CD14-positive monocyte (primary cell): Measurements from ENCODE around the gene JMJD1C. TPM values are rescaled to one million over a fixed set of nuclear protein-coding genes. Genes with fewer than 3 reads are reported as not detected.

Experiments
- DNase-seq, 3 donors: peaks; one replicate each; pipeline ENCODE4 v3.0.0-alpha.2; 2011 to 2022
- H2AFZ ChIP-seq: 2 replicates; pipeline ENCODE4 v1.6.0; 2012; ENCODE audit warnings: mild to moderate bottlenecking, low read depth, low read length, inconsistent platforms; ENCODE audit not compliant: insufficient read depth, poor library complexity, severe bottlenecking
- H3K27ac ChIP-seq, 2 donors: 1 replicate in 1 of 2; 2 replicates in 1 of 2; pipeline ENCODE4 v1.5.1; 2012 to 2013; ENCODE audit warnings: low read length in 2 of 2, control low read depth in 1 of 2, inconsistent platforms in 1 of 2, low read depth in 1 of 2, mild to moderate bottlenecking in 1 of 2
- H3K27me3 ChIP-seq, 2 donors: one replicate each; pipeline versions ENCODE4 v1.6.0 to v1.6.1; 2011 to 2013; ENCODE audit warnings: low read length in 2 of 2; ENCODE audit not compliant: control insufficient read depth in 2 of 2, insufficient read depth in 2 of 2
- H3K36me3 ChIP-seq, 2 donors: replicated peaks in 1 of 2; 1 replicate in 1 of 2; 2 replicates in 1 of 2; pipeline versions ENCODE4 v1.5.1 to v1.6.1; 2012 to 2013; ENCODE audit warnings: low read length in 2 of 2, control low read depth in 1 of 2, inconsistent platforms in 1 of 2, mild to moderate bottlenecking in 1 of 2; ENCODE audit not compliant: insufficient read depth in 2 of 2, control insufficient read depth in 1 of 2
- H3K4me1 ChIP-seq, 2 donors: 1 replicate in 1 of 2; 2 replicates in 1 of 2; pipeline versions ENCODE4 v1.5.1 to v1.6.1; 2012 to 2013; ENCODE audit warnings: low read length in 2 of 2, control low read depth in 1 of 2, inconsistent platforms in 1 of 2, mild to moderate bottlenecking in 1 of 2, moderate library complexity in 1 of 2; ENCODE audit not compliant: insufficient read depth in 2 of 2, control insufficient read depth in 1 of 2
- H3K4me2 ChIP-seq: replicated peaks from 2 replicates; pipeline ENCODE3; 2012; ENCODE audit warnings: low read length, moderate library complexity, mild to moderate bottlenecking; ENCODE audit not compliant: poor library complexity, severe bottlenecking; ENCODE audit errors: extremely low read depth
- H3K4me3 ChIP-seq, 3 experiments: fragments of 200-600 bp in 1 of 3; sonication (generic) in 1 of 3; replicated peaks in 1 of 3; 1 replicate in 2 of 3; 2 replicates in 1 of 3; pipeline ENCODE4 v1.5.1; 2011 to 2013; ENCODE audit warnings: low read length in 3 of 3, mild to moderate bottlenecking in 3 of 3, control low read depth in 2 of 3, low read depth in 2 of 3, inconsistent platforms in 1 of 3, moderate library complexity in 1 of 3
- H3K79me2 ChIP-seq: 2 replicates; pipeline ENCODE4 v1.6.0; 2012; ENCODE audit warnings: mild to moderate bottlenecking, control low read depth, inconsistent platforms, low read length, moderate library complexity; ENCODE audit not compliant: insufficient read depth
- H3K9ac ChIP-seq: 2 replicates; pipeline ENCODE4 v1.6.0; 2017; ENCODE audit warnings: low read length, mild to moderate bottlenecking; ENCODE audit not compliant: insufficient read depth, poor library complexity, severe bottlenecking
- H3K9me3 ChIP-seq, 2 donors: replicated peaks in 1 of 2; 1 replicate in 1 of 2; 2 replicates in 1 of 2; pipeline versions ENCODE4 v1.5.1 to v1.6.1; 2012 to 2013; ENCODE audit warnings: low read length in 2 of 2, control low read depth in 1 of 2; ENCODE audit not compliant: control insufficient read depth in 1 of 2, insufficient read depth in 1 of 2
- H4K20me1 ChIP-seq: 2 replicates; pipeline ENCODE4 v1.6.0; 2012; ENCODE audit warnings: mild to moderate bottlenecking, low read length, control low read depth, moderate library complexity; ENCODE audit not compliant: insufficient read depth
- H3K27ac Mint-ChIP-seq, 7 donors: one replicate each; pipeline ENCODE4 v1.8.0; 2020; ENCODE audit warnings: mild to moderate bottlenecking in 7 of 7, mixed read lengths in 7 of 7, moderate library complexity in 6 of 7, inconsistent platforms in 2 of 7
- H3K27me3 Mint-ChIP-seq, 3 donors: one replicate each; pipeline ENCODE4 v1.8.0; 2021 to 2022; ENCODE audit warnings: low read depth in 3 of 3, mild to moderate bottlenecking in 3 of 3, mixed read lengths in 3 of 3, moderate library complexity in 3 of 3, inconsistent platforms in 1 of 3
- H3K36me3 Mint-ChIP-seq, 2 donors: one replicate each; pipeline ENCODE4 v1.8.0; 2020; ENCODE audit warnings: mixed read lengths in 2 of 2, inconsistent platforms in 1 of 2, mild to moderate bottlenecking in 1 of 2
- H3K4me1 Mint-ChIP-seq: one replicate; pipeline ENCODE4 v1.8.0; 2020; ENCODE audit warnings: mild to moderate bottlenecking, mixed read lengths
- H3K4me3 Mint-ChIP-seq, 2 donors: one replicate each; pipeline ENCODE4 v1.8.0; 2020; ENCODE audit warnings: mild to moderate bottlenecking in 2 of 2, mixed read lengths in 2 of 2, moderate library complexity in 1 of 2
- H3K9me3 Mint-ChIP-seq, 7 donors: one replicate each; pipeline ENCODE4 v1.8.0; 2020 to 2022; ENCODE audit warnings: mixed read lengths in 7 of 7, mild to moderate bottlenecking in 6 of 7, moderate library complexity in 6 of 7, inconsistent platforms in 2 of 7
- WGBS: methylation state at CpG from one replicate; pipeline ENCODE4 v1.1.5; 2013; ENCODE audit warnings: missing lambda C conversion rate; ENCODE audit not compliant: insufficient coverage; 5-methylcytosine and 5-hydroxymethylcytosine counted together
- intact Hi-C, 2 donors: fragments of 100-400 bp; cut with micrococcal nuclease; formaldehyde crosslinking; loops; one replicate each; pipeline versions ENCODE4 v1.15.0 to v1.15.1; 2023
- polyA plus RNA-seq, 3 donors: library from polyadenylated mRNA; depleted of rRNA in 1 of 3; unstranded in 2 of 3; stranded (reverse) in 1 of 3; fragments of 300-500 nt in 2 of 3; fragments of >200 nt in 1 of 3; fragmentation: Illumina TruSeq in 2 of 3; gene quantifications; 1 replicate in 2 of 3; 2 replicates in 1 of 3; pipeline ENCODE4 v1.2.3, GENCODE V29; 2012 to 2021
- TF ChIP-seq, protein P1 (sequence below): fragments of 200-600 bp; IDR thresholded peaks from one replicate; pipeline ENCODE4 v1.8.0; 2022; ENCODE audit warnings: antibody characterized with exemption, mild to moderate bottlenecking

Gene JMJD1C
- polyA plus RNA-seq, 3 donors = 27.8 to 84.8 (median 46.5) TPM

DNA sequence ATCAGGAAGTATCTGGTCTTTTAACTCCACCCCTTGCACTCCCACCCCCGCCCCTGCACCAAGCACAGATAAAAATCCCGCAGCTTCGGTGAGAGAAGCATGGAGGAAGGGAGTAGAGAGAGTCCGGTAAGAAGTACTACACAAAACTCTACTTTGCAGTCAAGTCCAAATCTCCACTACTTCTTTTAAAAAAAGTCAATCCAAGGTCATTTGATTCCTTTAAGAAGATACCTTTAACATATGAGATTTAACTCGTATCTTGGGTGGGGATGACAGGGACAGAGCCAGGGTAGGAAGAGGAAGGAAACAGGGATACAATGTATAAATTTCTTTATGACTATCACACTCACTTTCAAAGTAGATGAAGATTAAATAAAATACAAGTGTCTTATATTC is 200.6 kb downstream of the JMJD1C start:
- Histone ChIP-seq H3K79me2 (peaks cover 98% of the 10 kb centered on the region), H3K9ac (peak overlapping the region; percentile 97), H3K27me3 (no peaks in the 10 kb centered on the region), H3K4me3 (peak overlapping the region; percentile 99 to 100 (median 99)), H4K20me1 (peaks cover 88% of the 10 kb centered on the region), H3K4me2 (peak overlapping the region; percentile 95), H3K9me3 (no peaks in the 10 kb centered on the region), H3K4me1 (peaks cover 37 to 56% of the 10 kb centered on the region in 2 donors), H2AFZ (no peak overlapping the region), H3K36me3 (peaks cover 2 to 5% of the 10 kb centered on the region in 2 donors), H3K27ac (peak overlapping the region in 1 of 2 donors; percentile 95)
- intact Hi-C loops = loop anchor here (5.0 to 10.0 kb wide), 4 partner anchors 200 to 440 kb away; partner anchors contain the start of genes JMJD1C (in 1 of the 2) and REEP3 (in 1 of the 2)
- H3K4me3 Mint-ChIP-seq = peak overlapping the region; percentile 96 to 97
- H3K36me3 Mint-ChIP-seq = peaks cover 25 to 30% of the 10 kb centered on the region in 2 donors
- no peaks in the 10 kb centered on the region for H3K27me3 Mint-ChIP-seq
- H3K9me3 Mint-ChIP-seq = no peaks in the 10 kb centered on the region
- TF ChIP-seq, protein P1, sequence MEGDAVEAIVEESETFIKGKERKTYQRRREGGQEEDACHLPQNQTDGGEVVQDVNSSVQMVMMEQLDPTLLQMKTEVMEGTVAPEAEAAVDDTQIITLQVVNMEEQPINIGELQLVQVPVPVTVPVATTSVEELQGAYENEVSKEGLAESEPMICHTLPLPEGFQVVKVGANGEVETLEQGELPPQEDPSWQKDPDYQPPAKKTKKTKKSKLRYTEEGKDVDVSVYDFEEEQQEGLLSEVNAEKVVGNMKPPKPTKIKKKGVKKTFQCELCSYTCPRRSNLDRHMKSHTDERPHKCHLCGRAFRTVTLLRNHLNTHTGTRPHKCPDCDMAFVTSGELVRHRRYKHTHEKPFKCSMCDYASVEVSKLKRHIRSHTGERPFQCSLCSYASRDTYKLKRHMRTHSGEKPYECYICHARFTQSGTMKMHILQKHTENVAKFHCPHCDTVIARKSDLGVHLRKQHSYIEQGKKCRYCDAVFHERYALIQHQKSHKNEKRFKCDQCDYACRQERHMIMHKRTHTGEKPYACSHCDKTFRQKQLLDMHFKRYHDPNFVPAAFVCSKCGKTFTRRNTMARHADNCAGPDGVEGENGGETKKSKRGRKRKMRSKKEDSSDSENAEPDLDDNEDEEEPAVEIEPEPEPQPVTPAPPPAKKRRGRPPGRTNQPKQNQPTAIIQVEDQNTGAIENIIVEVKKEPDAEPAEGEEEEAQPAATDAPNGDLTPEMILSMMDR = no peak
- peaks cover 28% of the 10 kb centered on the region for H3K4me1 Mint-ChIP-seq
- H3K27ac Mint-ChIP-seq = peak overlapping the region; percentile 87 to 96 (median 92)
- peak; percentile 32 to 48 (median 44) for DNase-seq
- WGBS = no CpG with 5 or more reads among the region's 5 CpGs

DNA sequence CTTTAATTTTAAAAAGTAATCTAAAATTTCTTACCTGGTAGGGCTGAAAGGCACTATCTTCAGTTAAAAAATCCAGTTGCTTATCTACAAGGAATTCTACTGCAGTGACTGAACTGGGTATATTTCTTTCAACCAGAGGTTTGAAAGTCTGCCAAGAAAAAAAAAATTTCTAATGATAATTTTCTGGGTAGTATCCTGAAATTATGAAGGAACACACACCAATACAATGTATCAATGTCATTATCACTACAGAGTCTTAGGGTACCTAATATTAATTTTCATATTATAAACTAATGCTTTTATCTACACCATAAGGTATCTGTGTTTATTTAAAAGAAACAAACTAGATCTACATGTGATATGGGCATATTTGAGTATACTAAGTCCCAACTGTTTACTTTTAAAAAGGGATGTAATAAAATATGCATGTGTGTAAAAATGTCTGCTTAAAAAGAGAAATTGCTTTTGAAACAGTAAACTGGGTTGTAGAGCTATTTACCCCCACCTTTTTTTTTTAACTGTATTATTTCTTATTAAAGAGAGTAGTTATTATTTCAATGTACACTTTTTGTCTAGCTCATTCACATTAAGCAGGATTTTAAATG is 201.1 kb downstream of the JMJD1C start:
- Histone ChIP-seq H3K27ac (peak overlapping the region in 1 of 2 donors; percentile 95), H3K9me3 (no peaks in the 10 kb centered on the region), H3K4me2 (peak overlapping the region; percentile 95), H3K9ac (peak overlapping the region; percentile 97), H2AFZ (no peak overlapping the region), H4K20me1 (peaks cover 93% of the 10 kb centered on the region), H3K36me3 (peaks cover 7 to 9% of the 10 kb centered on the region in 2 donors), H3K27me3 (no peaks in the 10 kb centered on the region), H3K4me3 (peak overlapping the region; percentile 99 to 100 (median 99)), H3K79me2 (peaks cover 98% of the 10 kb centered on the region), H3K4me1 (peaks cover 42 to 56% of the 10 kb centered on the region in 2 donors)
- Mint-ChIP-seq H3K4me1 (peaks cover 33% of the 10 kb centered on the region), H3K27me3 (no peaks in the 10 kb centered on the region), H3K4me3 (peak overlapping the region; percentile 96 to 97), H3K36me3 (peaks cover 29 to 35% of the 10 kb centered on the region in 2 donors), H3K9me3 (no peaks in the 10 kb centered on the region), H3K27ac (peak overlapping the region in 6 of 7 donors; percentile 87 to 96 (median 92))
- DNase-seq = no peak
- intact Hi-C loops = loop anchor here (5.0 to 10.0 kb wide), 4 partner anchors 200 to 440 kb away; partner anchors contain the start of genes JMJD1C (in 1 of the 2) and REEP3 (in 1 of the 2)
- TF ChIP-seq, protein P1 = no peak
